ENCODE results near the gene JAG2.

Gene JAG2

DNA sequence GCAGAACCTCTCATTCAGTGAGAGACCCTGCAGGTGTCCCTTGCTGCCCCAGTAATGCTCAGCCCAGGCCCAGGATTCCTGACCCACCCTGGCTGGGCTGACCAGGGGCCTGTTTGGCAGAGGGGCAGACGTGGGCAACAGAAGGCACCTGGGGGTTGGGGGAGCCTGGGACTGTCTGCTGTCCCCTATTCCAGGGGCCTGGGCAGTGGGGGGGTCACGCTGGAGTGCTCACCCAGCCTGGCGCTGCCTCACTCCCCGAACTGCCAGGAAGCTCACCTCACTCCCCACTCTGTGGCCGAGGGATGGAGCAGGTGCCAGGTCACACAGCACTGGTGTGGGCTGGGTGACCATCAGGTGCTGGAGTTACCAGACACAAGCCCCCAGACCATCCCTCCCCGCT is 35.1 kb upstream of the JAG2 start:
- DNase-seq (ENCODE audit: low read depth, low spot score) = no peak

DNA sequence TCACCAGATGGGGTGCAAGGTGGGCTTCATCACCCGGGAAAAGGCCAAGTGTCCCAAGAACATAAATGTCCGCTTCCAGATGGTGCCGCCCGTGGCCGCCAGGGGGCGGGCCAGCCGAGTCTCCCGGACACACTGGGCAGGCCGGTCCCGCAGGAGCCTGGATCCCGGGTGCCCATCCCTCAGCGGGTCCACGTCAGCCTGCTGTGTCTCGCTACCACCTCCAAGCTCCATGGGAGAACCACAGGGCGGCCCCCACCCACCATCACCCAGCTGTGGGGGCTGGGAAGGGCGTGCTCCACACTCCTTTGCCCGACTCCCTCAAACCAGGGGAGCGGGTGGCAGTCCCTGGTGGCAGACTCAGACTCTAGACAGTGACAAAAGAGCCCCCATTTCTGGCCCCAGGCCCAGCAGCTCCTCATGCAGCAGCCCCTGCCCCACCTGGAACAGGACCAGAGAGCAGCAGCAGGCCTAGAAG is 34.5 kb upstream of the JAG2 start:
- no peak for DNase-seq (ENCODE audit: low read depth, low spot score)

DNA sequence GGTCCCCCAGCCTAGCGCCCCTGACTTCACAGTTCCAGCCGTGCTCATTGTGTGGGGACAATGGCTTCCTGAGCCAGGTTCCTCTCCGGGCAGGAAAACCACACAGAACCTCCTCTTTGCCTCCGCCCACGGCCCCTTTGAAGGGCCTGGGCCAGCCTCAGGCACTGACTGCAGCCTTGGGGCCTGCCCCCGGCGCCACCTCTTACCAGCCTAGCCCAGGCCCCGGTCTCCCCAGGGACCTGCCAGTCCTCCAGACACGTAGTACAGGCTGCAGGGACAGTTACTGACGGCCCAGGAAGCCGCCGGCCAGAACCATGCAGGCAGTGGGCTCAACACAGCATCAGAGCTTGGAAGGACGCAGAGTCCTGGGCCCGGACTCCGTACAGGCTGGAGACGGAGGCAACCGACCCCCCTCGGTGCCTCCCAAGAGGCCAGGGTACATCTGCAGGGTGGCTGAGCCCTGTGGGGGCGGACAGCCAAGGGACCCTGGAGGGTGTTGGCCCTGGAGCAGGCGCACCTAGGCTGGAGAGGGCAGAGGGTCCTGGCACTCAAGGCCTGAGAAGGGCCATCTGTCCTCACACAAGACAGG is 33.4 kb upstream of the JAG2 start:
- DNase-seq (ENCODE audit: low read depth, low spot score) = no peak

DNA sequence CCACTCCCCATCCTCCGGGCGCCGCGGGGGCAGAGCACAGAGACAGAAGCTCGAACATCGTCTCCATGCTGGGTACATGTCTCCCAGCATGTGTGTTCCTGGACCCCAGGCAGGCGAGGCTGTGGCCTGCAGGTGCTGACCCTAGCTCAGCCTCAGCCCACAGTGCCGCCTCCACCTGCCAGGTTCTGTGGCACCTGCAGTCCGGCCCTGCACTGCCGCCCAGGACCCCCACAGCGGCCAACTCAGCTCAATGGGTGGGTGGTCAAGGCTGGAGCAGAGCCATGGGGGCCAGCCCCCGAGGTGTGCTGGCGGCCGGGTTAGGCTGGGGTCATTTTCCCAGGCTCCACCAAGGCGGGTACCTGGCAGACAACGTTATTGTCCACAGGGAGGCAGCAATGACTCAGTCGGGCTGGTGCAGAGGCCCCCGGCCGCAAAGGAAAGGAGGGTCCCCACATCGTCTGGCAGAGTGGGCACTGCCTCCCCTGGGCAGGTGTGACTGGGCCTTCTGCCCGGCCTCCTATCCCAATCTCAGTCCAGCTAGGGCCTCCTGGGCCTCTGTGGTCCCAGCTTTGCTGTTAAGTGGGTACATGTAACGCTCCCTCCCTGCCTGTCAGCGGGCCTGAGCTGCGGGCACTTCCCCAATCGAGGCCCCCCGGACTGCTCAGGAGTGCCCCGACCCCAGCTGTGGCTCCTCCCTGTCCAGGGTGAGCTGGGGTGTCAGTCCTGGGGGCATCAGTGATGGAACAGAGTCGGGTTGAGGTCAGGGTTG is 32.8 kb upstream of the JAG2 start:
- no peak for DNase-seq (ENCODE audit: low read depth, low spot score)

DNA sequence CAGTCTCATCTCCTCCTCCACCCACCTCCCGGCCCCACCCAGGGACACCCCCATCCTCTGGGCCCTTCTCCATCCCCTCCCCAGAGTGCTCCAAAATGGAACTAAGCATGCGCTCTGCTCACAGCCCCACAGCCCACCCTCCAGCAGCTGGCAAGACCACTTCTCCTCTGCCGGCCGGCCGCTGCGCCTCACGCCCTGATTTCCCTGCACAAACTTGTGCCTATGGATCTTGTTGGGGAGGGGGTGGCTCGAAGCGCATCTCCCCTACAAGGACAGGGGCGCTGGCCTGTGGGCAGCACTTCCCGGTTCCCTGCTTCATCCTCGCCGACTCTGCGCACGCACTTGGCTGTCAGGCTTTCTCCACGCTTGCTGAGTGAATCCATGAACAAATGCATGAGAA is 32.1 kb upstream of the JAG2 start:
- DNase-seq (ENCODE audit: low read depth, low spot score) = no peak

DNA sequence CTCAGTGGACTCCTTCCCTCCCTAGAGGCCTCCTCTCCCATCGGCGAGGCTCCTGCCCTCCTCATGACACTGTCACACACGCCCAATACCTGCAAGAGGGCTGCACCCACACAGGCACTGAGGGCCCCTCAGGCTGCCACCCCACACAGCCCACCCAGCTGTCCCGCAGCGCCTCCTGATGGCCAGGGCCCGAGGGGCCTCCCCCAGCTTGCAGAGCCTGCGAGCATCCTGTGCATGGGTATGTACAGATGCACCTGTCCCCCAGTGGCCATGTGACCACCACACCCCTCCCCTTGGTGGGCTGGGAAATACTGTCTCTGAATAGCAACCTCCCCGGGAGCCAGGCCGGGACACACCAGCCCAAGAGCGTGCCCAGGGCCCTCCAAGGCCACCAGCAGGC is 31.5 kb upstream of the JAG2 start:
- no peak for DNase-seq (ENCODE audit: low read depth, low spot score)

DNA sequence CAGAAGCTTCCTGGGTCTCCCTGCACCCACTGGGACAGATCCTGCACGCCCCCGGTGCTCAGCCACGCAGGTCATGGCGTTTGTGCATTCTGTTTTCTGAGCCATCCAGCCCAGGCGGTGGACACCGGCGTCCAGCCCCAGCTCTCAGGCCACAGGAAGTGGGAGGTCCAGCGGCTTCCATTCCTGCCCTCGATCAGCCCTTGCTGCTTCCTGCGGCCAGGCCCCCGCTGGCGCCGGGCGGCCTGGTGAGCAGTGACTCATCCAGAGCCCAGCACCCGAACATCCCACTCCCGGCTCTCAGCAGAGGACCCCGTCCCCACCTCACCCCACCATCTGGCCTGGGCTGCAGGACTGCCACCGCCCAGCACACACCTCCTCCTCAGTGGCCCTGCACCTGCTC is 30.5 kb upstream of the JAG2 start:
- no peak for DNase-seq (ENCODE audit: low read depth, low spot score)

DNA sequence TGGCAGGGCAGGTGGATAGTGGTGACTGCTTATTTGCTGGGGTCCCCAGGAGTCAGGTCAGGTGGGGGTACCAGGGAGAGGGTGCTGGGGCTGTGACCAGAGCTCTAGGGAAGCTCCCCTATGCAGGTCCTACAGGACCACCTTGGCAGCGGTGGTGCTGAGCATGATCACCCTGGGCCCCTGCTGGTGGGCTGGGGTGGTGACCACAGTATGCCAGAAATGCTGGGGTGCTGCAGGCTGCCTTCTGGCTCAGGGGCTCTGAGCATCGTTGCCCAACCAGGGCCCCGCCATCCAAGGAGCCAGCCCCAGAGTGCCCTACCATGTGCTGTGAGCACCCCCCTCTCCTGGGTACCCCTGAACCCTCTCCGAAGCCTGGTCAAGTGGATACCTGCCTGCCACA is 30.0 kb upstream of the JAG2 start:
- no peak for DNase-seq (ENCODE audit: low read depth, low spot score)

DNA sequence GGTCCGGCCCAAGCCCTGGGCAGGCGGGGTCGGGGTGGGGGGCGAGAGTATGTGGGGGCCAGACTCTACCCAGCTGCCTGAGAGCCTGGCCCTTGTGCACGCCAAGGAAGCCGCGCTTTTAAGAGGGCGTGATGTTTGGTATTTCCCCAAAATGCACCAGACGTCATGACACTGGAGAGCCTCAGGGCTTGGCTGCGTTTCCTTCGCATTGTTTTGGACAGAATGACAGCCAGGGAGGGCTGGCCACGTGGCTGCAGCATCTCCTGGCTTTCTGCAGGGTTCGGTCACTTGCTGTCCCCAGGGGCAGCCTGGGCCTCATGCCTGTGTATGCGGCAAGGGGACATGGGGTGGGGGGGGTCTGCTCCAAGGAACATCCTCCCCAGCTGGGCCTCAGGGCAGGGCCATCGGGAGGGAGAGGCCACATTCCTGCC is 28.6 kb upstream of the JAG2 start:
- no peak for DNase-seq (ENCODE audit: low read depth, low spot score)

DNA sequence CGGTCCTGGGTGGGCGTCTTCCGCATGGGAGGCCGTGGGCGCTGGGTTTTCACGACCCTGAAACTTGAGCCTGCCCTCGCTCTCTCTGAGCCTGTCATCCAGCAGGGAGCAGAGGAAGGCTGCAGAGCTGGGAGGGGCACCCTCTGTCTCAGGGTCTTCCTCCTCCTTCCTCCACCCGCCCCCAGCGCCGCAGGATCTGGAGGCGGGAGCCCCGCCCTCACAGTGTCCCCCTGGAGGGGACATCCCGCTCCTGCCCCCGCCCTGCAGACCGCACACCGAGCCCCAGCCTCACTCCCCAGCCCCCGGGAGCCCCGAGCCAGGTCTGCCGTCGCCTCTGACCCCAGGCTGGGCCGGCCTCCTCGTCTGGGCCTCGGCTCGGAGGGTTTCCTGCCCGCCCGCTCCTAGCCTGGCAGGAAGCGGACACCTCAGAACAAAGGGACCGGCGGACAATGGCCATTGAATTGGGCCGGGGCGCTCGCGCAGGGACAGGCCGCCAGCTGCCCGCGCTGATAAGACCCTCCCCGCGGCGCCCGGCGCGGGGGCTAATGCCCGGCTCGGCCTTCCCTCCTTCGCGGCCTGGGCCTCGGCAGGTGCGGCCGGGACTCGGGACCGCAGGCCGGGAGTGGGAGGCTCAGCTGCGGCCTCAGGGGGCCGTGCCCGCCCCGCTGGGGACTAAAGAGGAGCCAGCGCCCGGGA is 27.8 kb upstream of the JAG2 start:
- DNase-seq (ENCODE audit: low read depth, low spot score) = no peak

DNA sequence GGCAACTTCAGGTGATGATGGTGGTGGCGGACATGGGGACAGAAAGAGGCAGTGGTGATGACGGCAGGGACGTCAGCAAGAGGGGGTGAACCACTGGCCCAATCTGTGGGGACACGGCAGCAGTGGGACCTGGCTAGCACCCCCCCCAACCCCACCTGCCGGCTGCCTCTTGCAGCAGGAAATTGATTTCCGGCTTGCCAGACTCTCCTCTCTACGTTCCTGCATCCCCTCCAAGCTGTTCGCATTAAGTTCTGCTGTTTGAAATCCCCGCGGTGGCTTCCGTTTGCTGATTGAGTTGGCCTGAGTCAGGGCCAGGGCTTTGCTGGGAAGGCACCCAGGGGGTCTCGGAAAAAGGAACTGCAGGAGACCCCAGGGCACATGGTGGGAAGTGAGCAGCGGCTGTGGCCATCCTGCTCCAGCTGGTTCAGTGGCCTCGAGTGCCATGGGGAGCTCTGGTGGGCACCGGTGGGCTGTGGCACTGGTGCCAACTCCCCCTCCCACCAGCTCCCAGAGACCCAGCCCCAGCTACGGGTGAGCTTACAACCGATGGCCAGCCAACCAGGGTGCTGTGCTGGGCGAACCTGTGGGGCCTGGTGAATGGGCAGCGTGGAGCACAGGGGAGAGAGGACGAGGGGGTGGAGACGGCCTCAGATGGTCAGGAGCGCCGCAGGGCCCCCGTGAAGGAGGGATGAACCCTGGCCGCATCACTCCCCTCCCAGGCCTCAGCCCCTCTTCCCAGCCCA is 27.1 kb upstream of the JAG2 start:
- no peak for DNase-seq (ENCODE audit: low read depth, low spot score)

DNA sequence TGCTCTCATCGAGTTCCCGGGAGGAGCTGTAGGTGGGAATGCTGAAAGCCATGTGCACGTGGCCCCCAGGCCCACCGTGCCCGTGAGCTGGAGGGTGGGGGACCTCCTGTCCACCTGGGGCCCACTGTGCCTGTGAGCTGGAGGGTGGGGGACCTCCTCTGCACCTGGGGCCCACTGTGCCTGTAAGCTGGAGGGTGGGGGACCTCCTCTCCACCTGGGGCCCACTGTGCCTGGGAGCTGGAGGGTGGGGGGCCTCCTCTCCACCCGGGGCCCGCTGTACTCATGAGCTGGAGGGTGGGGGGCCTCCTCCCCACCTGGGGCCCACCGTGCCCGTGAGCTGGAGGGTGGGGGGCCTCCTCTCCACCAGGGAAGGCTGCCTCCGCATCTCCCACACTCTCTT is 26.5 kb upstream of the JAG2 start:
- no peak for DNase-seq (ENCODE audit: low read depth, low spot score)

DNA sequence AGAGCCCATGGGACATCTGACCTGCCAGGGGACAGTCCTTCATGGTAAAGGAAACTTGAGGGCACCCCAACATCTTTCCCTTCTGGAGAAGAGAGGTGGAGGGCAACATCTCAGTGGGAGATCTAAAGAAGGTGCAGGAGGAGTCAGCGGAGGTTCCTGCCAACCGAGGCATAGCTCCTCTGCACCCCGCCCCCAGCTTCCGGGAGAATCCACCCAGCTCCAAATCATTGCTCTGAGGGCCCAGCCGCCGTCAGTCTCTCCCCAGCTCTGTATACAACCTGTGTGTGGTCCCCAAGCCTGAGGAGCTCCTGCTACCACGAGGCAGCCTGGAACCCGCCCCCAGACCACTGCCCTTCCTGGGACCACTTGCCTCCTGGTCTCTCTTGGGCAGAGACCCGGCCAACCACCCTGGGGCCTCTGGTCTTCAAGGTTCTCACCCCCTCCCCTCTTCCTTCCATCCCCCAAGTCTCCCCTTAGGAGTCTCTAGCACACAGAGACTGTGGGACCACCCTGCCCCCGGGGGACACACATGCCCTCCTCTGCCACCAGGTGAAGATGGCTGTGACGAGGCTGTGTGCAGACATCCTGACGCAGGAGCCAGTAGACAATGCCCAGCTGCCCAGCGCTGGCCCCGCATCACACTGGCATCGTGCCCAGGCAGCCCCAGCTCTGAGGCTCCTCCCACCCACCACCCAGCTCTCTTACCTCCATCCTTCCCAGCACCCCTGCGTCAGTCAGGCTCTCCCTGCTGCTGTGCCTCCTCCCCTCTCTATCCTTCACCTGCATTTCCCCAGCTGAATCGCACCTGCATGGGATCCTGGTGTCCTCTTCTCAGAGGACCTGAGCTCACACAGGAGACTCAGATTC is 25.6 kb upstream of the JAG2 start:
- DNase-seq (ENCODE audit: low read depth, low spot score) = no peak

DNA sequence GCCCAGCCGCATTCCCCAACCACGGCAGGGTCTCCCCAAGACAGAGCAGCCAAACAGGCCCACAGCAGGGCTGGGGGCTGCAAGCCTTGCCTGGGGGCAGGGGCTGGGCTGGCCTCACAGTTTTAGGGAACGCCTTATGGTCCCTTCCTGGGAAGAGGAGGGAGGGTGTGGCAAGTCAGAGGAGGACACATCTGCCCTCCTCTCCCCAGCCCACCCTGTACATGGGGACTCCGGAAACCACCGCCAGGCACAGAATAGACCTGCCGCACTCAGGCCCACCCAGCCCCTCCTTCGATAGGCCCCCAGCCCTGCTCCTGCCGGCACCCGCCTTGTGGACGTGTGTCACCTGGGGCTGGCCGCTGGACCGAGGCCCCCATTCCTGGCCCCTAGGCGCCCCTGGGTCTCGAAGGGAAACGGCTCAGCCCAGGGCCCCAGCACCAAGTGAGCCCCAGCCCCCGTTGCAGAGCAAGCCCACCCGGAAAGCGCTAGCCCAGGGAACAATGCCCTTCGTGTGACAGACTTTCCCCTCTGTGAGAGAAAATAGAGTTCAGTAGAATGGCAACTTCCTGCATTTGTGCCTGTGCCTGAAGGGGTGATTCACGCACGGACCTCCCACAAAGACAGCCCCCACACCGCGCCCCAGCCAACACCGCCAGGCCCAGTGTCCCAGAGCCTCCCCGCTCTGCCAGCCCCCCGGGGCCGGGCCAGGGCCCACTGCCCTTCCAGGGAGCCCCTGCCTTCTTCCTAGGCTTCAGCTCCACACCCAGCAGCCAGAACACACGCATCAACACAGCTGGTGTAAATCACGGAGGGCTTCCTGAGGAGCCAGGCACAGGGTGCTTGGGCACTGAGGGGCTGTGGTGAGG is 24.5 kb upstream of the JAG2 start:
- DNase-seq (ENCODE audit: low read depth, low spot score) = no peak

DNA sequence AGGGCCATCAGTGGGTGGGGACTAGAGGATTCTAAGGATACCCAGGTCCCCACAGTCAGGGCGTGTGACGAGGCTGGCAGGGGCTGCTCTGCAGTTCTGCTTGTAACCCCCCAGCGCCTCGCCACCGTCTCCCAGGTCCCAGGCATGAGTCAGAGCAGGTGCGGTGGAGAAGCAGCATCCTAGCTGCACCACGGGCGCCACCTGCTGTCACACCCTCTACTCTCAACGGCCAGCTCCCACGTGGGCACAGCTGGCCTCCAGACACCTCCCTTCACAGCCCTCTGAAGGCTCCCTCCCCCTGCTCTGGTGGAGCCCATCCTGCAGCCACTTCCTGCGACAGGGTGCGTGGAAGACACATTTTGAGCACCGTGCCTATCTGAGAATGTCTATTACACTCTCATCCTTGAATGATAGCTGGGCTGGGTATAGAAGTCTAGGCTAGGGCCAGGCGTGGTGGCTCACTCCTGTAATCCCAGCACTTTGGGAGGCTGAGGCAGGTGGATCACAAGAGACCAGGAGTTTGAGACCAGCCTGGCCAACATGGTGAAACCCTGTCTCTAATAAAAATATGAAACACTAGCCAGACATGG is 19.5 kb upstream of the JAG2 start:
- DNase-seq (ENCODE audit: low read depth, low spot score) = no peak

DNA sequence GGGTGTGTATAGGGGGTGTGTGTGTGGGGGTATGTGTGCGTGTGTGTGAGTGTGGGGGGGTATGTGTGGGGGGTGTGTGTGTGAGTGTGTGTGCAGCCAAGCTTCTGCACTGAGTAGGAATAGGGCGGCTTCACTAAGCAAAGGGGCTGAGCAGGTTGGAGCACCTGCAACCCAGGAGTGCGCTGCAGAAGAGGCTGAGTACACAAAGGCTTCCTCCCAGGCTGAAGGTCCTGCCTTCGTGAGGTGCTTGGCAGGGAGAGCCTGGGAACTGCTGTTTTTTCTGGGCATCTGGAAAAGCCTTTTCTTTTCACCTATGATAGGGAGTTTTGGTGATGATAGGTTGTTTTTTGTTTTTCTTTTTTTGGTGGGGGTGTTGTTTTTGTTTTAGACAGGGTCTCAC is 18.5 kb upstream of the JAG2 start:
- DNase-seq (ENCODE audit: low read depth, low spot score) = no peak

DNA sequence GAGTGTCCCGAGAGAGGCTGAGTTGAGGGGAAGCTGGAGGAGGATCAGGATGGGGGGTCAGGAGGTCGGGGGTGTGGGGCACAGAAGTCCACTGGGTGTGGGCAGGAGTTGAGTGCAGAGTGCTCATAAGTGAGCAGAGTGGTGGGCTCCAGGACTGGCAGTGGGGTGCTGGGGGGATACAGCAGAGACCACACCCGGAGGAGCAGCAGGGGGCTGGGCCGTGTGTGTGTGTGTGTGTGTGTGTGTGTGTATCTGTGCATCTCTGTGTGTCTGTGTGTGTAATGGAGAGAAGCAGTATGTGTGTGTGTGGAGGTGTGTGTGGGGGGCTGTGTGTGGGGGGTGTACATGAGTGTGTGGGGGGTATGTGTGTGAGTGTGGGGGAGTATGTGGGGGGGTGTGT is 17.4 kb upstream of the JAG2 start:
- DNase-seq (ENCODE audit: low read depth, low spot score) = no peak

DNA sequence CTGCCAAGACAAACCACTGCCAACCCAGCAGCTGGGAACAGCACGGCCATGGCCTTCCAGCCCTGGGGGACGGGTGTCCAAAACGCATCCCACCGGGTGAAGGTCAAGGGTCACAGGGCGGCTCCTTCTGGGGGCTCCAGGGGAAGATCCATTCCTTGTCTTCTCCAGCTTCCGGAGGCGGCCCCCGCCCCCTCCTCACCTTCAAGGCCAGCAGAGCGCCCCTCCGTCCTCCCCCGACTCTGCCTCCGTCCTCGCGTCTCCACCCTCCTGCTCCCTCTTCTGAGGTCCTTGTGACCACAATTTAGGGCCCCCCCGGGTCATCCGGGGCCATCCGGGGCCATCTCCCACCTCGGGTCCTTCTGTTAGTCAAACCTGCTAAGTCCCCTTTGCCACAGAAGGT is 16.4 kb upstream of the JAG2 start:
- DNase-seq (ENCODE audit: low read depth, low spot score) = no peak

DNA sequence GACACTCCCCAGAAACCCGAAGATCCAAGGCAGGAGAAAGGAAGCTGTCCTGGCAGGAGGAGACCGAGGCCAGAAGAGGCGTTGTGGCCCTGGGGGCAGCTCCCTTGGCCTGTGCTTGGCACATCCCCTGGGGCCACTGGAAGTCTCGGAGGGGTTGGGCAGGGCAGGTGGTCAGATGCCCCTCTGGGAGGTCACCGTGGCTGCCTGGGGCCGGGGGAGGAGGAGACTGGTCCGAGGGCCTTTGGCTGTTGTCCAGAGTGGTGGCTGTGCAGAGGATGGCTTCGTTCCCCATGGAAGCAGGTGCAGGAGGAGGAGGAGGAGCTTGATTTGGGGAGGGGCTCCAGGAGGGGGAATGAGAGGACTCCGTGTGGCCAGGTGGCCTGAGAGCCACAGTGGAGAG is 15.9 kb upstream of the JAG2 start:
- DNase-seq (ENCODE audit: low read depth, low spot score) = no peak

Data from smooth muscle cell of the brain vasculature (primary cell).